NCI-H187 (cell line): ENCODE results near the gene SBNO1.
A peak's percentile ranks its signal among the peaks of the same experiment; 100 is the strongest.
"Not testable (repeated sequence)": the region's sequence is repeated elsewhere in the genome, so short reads cannot be mapped to it uniquely, and the experiment has no call there.

ENCODE experiments used
- DNase-seq, 2 experiments: peaks; one replicate each; lab custom pipeline; 2025; lab: John Stamatoyannopoulos, UW

The SBNO1 gene

DNA sequence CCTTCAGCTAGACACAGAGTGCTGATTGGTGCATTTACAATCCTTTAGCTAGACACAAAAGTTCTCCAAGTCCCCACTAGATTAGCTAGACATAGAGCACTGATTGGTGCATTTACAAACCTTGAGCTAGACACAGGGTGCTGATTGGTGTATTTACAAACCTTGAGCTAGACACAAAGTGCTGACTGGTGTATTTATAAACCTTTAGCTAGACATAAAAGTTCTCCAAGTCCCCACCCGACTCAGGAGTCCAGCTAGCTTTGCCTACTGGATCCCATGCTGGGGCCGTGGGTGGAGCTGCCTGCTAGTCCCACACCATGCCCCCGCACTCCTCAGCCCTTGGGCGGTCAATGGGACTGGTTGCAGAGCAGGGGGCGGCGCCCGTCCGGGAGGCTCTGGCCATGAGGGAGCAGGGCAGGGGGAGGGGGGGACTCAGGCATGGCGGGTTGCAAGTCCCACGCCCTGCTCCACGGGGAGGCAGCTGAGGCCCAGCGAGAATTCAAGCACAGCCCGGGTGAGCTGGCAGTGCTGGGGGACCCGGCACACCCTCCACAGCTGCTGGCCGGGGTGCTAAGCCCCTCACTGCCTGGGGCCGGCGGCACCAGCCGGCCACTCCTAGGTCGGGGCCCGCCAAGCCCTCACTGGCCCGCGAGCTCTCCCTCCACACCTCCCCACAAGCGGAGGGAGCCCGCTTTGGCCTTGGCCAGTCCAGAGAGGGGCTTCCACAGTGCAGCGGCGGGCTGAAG lies 115.5 kb downstream of the SBNO1 start:
- not testable (repeated sequence) for DNase-seq

DNA sequence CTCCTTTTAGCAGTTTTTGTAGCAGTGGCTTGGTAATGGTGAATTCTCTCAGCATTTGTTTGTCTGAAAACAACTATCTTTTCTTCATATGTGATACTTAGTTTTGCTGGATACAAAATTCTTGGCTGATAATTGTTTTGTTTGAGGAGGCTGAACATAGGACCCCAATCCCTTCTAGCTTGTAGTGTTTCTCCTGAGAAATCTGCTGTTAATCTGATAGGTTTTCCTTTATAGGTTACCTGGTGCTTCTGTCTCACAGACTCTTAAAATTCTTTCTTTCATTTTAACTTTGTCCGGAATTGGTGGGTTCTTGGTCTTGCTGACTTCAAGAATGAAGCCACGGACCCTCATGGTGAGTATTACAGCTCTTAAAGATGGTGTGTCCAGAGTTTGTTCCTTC lies 116.5 kb downstream of the SBNO1 start:
- not testable (repeated sequence) for DNase-seq

DNA sequence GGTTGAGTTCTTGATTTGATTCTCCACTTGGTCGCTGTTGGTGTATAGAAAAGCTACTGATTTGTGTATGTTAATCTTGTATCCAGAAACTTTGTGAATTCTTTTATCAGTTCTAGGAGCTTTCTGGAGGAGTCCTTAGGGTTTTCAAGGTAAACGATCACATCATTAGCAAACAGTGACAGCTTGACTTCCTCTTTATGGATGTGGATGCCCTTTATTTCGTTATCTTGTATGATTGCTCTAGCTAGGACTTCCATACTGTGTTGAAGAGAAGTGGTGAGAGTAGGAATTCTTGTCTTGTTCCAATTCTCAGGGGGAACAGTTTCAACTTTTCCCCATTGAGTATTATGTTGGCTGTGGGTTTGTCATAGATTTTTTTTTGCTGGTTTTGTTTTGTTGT lies 119.0 kb downstream of the SBNO1 start:
- DNase-seq: no peak

DNA sequence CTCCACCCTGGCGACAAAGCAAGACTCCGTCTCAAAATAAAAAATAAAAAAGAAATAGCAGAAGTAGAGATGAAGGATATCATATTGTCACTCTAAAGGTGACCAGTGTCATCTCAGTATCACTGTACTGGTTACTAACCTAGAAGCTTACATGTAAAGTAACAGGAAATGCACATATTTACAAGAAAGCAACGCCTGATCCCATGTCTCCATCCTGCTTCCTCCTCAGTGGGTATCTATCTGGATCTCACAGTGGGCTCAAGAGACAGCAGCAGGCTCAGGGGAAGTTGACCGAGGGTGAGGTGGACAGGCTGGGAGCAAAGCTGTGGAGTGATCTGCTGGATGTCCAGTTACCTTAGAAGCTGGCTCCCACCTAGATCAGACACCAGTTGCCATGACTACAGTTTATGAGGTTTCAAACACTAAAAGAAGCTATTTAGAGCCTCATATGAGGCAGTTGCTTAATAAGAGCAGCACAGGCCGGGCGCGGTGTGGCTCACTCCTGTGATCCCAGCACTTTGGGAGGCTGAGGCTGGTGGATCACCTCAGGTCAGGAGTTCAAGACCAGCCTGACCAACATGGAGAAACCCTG lies 120.9 kb downstream of the SBNO1 start:
- DNase-seq: no peak

DNA sequence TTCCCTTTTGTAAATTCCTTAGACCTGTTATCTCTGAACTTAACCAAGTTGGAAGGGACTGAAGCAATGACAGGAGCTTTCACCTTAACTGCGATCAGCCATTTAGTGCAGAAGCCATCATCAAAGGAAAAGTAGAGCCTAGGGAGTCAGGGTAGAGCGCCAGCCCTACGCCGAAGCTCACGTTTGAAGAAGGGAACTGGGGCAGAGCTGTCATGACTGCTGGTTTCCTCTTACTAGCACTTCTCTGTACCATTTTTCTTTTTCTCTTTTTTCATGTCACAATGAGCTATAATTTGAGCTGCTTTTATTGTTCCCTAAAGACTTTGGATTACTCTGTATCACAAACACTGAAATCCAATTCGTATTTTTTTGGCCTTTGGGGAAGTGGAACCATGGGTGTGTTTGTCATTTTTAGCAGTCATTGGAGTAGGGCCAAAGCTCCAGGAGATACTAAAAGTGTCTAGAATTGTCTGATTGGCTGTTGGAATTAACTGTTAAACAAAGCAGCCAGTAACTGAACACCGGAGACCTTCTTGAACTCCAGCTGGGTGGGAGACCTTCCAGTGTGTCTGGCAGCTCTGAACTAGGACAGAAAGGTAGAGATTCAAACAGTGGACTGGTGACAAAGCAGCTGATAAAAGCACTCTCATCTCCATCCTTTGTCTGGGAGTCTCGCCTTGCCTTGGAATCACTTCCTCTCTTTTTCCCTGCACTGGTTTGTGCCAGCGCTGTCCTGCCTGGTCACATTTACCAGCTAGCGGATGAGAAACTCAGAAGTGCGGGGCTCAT lies 122.3 kb downstream of the SBNO1 start:
- peak in 1 of 2 experiments; percentile 48 for DNase-seq
